HepG2 (cell line): Measurements from ENCODE around the gene CPPED1. TPM values are rescaled to one million over a fixed set of nuclear protein-coding genes. Genes with fewer than 3 reads are reported as not detected.

Experiments used
- ADNP ChIP-seq: sonication (generic); formaldehyde crosslinking; IDR thresholded peaks from 2 replicates; pipeline ENCODE4 v1.4.0; 2020; ENCODE audit warnings: missing genetic modification reagents
- BRCA1 ChIP-seq: sonication (generic); formaldehyde crosslinking; IDR thresholded peaks from 2 replicates; pipeline ENCODE4 v1.4.0; 2020; ENCODE audit warnings: missing genetic modification reagents
- CHD2 ChIP-seq: IDR thresholded peaks from 2 replicates; pipeline ENCODE4 v1.6.1; 2011; ENCODE audit warnings: low read depth, low read length, improper control_type of control experiment
- EP300 ChIP-seq, 3 experiments: sonication (generic) in 1 of 3; formaldehyde crosslinking in 1 of 3; IDR thresholded peaks; 2 replicates each; pipeline versions ENCODE4 v1.5.1 to v1.6.1; 2011 to 2020; ENCODE audit warnings: low read depth in 2 of 3, low read length in 2 of 3, borderline replicate concordance in 1 of 3, improper control_type of control experiment in 1 of 3, mild to moderate bottlenecking in 1 of 3, missing genetic modification reagents in 1 of 3, moderate library complexity in 1 of 3
- FOXA1 ChIP-seq, 2 experiments: fragments of 450-650 bp in 1 of 2; sonication (generic) in 1 of 2; formaldehyde crosslinking in 1 of 2; IDR thresholded peaks; 2 replicates each; pipeline versions ENCODE4 v1.4.0 to v1.6.1; 2016 to 2020; ENCODE audit warnings: missing genetic modification reagents in 1 of 2
- GTF2F1 ChIP-seq: fragments of 150-350 bp; IDR thresholded peaks from 2 replicates; pipeline ENCODE4 v1.6.1; 2014; ENCODE audit warnings: low read length
- HHEX ChIP-seq: IDR thresholded peaks from 2 replicates; pipeline ENCODE4 v1.6.1; 2016; ENCODE audit warnings: control low read depth
- JUN ChIP-seq: sonication (generic); formaldehyde crosslinking; IDR thresholded peaks from 2 replicates; pipeline ENCODE4 v1.4.0; 2020; ENCODE audit warnings: mild to moderate bottlenecking, missing genetic modification reagents
- MAX ChIP-seq: IDR thresholded peaks from 2 replicates; pipeline ENCODE4 v1.6.1; 2012; ENCODE audit warnings: inconsistent platforms
- MIXL1 ChIP-seq: IDR thresholded peaks from 2 replicates; pipeline ENCODE4 v1.6.1; 2016
- NCOA1 ChIP-seq: sonication (generic); formaldehyde crosslinking; IDR thresholded peaks from 2 replicates; pipeline ENCODE4 v1.9.0; 2021; ENCODE audit warnings: missing genetic modification reagents
- NFYB ChIP-seq: sonication (generic); formaldehyde crosslinking; IDR thresholded peaks from 2 replicates; pipeline ENCODE4 v1.4.0; 2020; ENCODE audit warnings: missing genetic modification reagents
- PAX8 ChIP-seq: sonication (generic); formaldehyde crosslinking; IDR thresholded peaks from 2 replicates; pipeline ENCODE4 v1.8.0; 2022; ENCODE audit warnings: mild to moderate bottlenecking, missing genetic modification reagents, borderline replicate concordance
- PRMT3 ChIP-seq: sonication (generic); formaldehyde crosslinking; IDR thresholded peaks from 2 replicates; pipeline ENCODE4 v1.8.1; 2022; ENCODE audit warnings: low read depth, mild to moderate bottlenecking, moderate library complexity, missing genetic modification reagents, borderline replicate concordance
- SYNCRIP ChIP-seq: fragments of 200-400 bp; formaldehyde crosslinking; IDR thresholded peaks from 2 replicates; pipeline ENCODE4 v1.6.1; 2018; ENCODE audit warnings: mild to moderate bottlenecking, low read depth, low read length; ENCODE audit not compliant: insufficient read depth
- TCF7L2 ChIP-seq: IDR thresholded peaks from 2 replicates; pipeline ENCODE4 v1.6.1; 2011; ENCODE audit warnings: mild to moderate bottlenecking, low read depth, low read length, moderate library complexity
- TGIF2 ChIP-seq: IDR thresholded peaks from 2 replicates; pipeline ENCODE4 v1.6.1; 2016; ENCODE audit warnings: control low read depth, missing compliant biosample characterization
- ZBTB42 ChIP-seq: sonication (generic); formaldehyde crosslinking; IDR thresholded peaks from 2 replicates; pipeline ENCODE4 v1.5.0; 2020; ENCODE audit warnings: mild to moderate bottlenecking, missing genetic modification reagents
- ZFP37 ChIP-seq: sonication (generic); formaldehyde crosslinking; IDR thresholded peaks from 2 replicates; pipeline ENCODE4 v1.4.0; 2020; ENCODE audit warnings: missing genetic modification reagents, borderline replicate concordance
- ZNF329 ChIP-seq: sonication (generic); formaldehyde crosslinking; IDR thresholded peaks from 2 replicates; pipeline ENCODE4 v1.9.0; 2021; ENCODE audit warnings: low read depth, mild to moderate bottlenecking, missing genetic modification reagents
- polyA plus RNA-seq, 8 experiments: library from polyadenylated mRNA; depleted of rRNA in 3 of 8; stranded (reverse) in 7 of 8; unstranded in 1 of 8; fragments of >200 nt; fragmentation: Illumina TruSeq in 4 of 8; extraction: Trizol in 4 of 8; gene quantifications; 2 replicates each; pipeline versions ENCODE4 v1.2.1 to v1.2.3, GENCODE V29; 2011 to 2016; ENCODE audit warnings: low read depth in 4 of 8, missing spikeins in 1 of 8, mixed read lengths in 1 of 8; ENCODE audit not compliant: insufficient read depth in 1 of 8
- total RNA-seq, 5 experiments: library from RNA; depleted of rRNA; stranded (reverse); fragments of >200 nt; fragmentation: Illumina TruSeq; extraction: Trizol; gene quantifications; 2 replicates each; pipeline ENCODE4 v1.2.3, GENCODE V29; 2016; ENCODE audit warnings: low read depth in 1 of 5
- TF ChIP-seq, protein P1 (sequence below): sonication (generic); formaldehyde crosslinking; IDR thresholded peaks from 2 replicates; pipeline ENCODE4 v1.5.0; 2020; ENCODE audit warnings: missing genetic modification reagents, mild to moderate bottlenecking, borderline replicate concordance
- TF ChIP-seq, protein P2 (sequence below): sonication (generic); formaldehyde crosslinking; IDR thresholded peaks from 2 replicates; pipeline ENCODE4 v1.4.0; 2020; ENCODE audit warnings: missing genetic modification reagents, borderline replicate concordance
- TF ChIP-seq, protein P3 (sequence below): sonication (generic); formaldehyde crosslinking; IDR thresholded peaks from 2 replicates; pipeline ENCODE4 v1.4.0; 2020; ENCODE audit warnings: missing genetic modification reagents, borderline replicate concordance

CPPED1 gene
- total and polyA plus RNA-seq, 2 of the 13 experiments (the other 11 are each of a cell fraction or from before 2014, with no cell fraction given) = 66.6 to 71.3 TPM

DNA sequence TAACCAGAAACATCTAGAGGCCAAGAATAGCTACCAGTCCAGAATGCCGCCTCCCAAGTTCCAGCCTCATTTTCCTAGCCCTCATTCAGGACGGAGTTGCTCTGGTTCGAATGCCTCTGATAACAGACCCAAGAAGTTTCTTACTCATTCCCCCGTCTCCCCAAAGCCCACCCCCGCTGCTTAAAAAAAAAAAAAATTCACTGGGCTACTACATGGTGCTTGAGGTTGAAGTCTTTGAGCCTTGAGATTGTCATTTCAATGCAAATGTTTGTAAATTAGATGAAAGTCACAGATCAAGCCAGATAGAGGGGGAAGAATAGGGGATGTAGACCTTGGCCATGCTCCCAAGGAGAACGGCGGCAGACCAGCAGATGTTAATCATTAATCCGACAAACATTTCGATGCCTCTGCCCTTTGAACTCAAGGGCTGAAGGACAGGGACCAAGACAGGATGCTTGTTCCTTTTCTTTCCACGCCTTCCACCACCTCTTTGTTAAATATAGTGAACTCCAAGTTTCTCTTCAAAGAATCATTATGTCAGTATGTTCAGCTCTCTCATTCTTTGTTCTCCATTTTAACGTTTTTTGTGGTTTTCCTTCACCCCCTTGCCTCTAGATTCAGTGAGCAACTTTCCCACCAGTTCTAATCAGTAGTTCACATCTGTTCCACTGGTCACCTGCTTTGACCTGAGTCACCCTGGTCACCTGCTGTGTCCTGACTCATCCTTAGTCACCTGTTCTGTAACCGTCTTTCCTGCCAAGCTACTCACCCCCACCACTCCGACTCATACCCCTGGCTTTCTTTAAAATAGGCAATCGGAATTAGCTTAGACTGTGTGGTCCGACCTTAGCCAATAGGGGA is 190.3 kb downstream of the CPPED1 start (continued):
- no peak for TF ChIP-seq PRMT3 (CRISPR knock-in tag)
- TF ChIP-seq, protein P1, sequence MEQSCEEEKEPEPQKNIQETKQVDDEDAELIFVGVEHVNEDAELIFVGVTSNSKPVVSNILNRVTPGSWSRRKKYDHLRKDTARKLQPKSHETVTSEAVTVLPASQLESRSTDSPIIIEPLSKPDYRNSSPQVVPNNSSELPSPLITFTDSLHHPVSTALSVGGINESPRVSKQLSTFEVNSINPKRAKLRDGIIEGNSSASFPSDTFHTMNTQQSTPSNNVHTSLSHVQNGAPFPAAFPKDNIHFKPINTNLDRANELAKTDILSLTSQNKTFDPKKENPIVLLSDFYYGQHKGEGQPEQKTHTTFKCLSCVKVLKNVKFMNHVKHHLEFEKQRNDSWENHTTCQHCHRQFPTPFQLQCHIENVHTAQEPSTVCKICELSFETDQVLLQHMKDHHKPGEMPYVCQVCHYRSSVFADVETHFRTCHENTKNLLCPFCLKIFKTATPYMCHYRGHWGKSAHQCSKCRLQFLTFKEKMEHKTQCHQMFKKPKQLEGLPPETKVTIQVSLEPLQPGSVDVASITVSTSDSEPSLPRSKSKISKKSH (CRISPR knock-in tag) = no peak
- no peak for TF ChIP-seq BRCA1
- TF ChIP-seq MAX = peak; percentile 60
- no peak for TF ChIP-seq ADNP
- peak; percentile 99 for TF ChIP-seq JUN (CRISPR knock-in tag)
- peak; percentile 90 to 95 for TF ChIP-seq EP300 (IDR thresholded peaks at IDR 0.05; ENCODE audit: low read depth in 2 of 2, low read length in 2 of 2)
- TF ChIP-seq EP300 (CRISPR knock-in tag; IDR thresholded peaks at IDR 0.05; ENCODE audit: borderline replicate concordance) = peak; percentile 90
- no peak for TF ChIP-seq SYNCRIP
- peak; percentile 59; the same call in 1 of the 2 replicates for TF ChIP-seq TGIF2
- TF ChIP-seq, protein P2, sequence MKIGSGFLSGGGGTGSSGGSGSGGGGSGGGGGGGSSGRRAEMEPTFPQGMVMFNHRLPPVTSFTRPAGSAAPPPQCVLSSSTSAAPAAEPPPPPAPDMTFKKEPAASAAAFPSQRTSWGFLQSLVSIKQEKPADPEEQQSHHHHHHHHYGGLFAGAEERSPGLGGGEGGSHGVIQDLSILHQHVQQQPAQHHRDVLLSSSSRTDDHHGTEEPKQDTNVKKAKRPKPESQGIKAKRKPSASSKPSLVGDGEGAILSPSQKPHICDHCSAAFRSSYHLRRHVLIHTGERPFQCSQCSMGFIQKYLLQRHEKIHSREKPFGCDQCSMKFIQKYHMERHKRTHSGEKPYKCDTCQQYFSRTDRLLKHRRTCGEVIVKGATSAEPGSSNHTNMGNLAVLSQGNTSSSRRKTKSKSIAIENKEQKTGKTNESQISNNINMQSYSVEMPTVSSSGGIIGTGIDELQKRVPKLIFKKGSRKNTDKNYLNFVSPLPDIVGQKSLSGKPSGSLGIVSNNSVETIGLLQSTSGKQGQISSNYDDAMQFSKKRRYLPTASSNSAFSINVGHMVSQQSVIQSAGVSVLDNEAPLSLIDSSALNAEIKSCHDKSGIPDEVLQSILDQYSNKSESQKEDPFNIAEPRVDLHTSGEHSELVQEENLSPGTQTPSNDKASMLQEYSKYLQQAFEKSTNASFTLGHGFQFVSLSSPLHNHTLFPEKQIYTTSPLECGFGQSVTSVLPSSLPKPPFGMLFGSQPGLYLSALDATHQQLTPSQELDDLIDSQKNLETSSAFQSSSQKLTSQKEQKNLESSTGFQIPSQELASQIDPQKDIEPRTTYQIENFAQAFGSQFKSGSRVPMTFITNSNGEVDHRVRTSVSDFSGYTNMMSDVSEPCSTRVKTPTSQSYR (CRISPR knock-in tag) = peak; percentile 28; the same call in 1 of the 2 replicates
- no peak for TF ChIP-seq ZFP37
- TF ChIP-seq TCF7L2 = no peak; the same call in 1 of the 2 replicates
- TF ChIP-seq NCOA1 (CRISPR knock-in tag) = no peak
- TF ChIP-seq NFYB = peak; percentile 67
- TF ChIP-seq PAX8 (CRISPR knock-in tag) = no peak
- peak; percentile 77; the same call in 1 of the 2 replicates for TF ChIP-seq ZBTB42
- TF ChIP-seq, protein P3, sequence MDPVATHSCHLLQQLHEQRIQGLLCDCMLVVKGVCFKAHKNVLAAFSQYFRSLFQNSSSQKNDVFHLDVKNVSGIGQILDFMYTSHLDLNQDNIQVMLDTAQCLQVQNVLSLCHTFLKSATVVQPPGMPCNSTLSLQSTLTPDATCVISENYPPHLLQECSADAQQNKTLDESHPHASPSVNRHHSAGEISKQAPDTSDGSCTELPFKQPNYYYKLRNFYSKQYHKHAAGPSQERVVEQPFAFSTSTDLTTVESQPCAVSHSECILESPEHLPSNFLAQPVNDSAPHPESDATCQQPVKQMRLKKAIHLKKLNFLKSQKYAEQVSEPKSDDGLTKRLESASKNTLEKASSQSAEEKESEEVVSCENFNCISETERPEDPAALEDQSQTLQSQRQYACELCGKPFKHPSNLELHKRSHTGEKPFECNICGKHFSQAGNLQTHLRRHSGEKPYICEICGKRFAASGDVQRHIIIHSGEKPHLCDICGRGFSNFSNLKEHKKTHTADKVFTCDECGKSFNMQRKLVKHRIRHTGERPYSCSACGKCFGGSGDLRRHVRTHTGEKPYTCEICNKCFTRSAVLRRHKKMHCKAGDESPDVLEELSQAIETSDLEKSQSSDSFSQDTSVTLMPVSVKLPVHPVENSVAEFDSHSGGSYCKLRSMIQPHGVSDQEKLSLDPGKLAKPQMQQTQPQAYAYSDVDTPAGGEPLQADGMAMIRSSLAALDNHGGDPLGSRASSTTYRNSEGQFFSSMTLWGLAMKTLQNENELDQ (CRISPR knock-in tag) = no peak
- no peak for TF ChIP-seq FOXA1 (IDR thresholded peaks at IDR 0.05)
- peak; percentile 57 for TF ChIP-seq FOXA1 (CRISPR knock-in tag; IDR thresholded peaks at IDR 0.05)
- peak; percentile 27; the same call in 1 of the 2 replicates for TF ChIP-seq MIXL1
- TF ChIP-seq ZNF329 (CRISPR knock-in tag) = no peak; the same call in 1 of the 2 replicates
- TF ChIP-seq HHEX (CRISPR knock-in tag) = no peak; the same call in 1 of the 2 replicates
- TF ChIP-seq CHD2 = no peak
- TF ChIP-seq GTF2F1 = no peak
